NOMO-1 treated with DMSO at 0.1 percent for 48 hours (cell line): ENCODE data around the gene POLR2M.

ENCODE experiments used
- DNase-seq: peaks from one replicate; lab custom pipeline; 2025; ENCODE audit not compliant: unreplicated experiment; lab: John Stamatoyannopoulos, UW

POLR2M gene

DNA sequence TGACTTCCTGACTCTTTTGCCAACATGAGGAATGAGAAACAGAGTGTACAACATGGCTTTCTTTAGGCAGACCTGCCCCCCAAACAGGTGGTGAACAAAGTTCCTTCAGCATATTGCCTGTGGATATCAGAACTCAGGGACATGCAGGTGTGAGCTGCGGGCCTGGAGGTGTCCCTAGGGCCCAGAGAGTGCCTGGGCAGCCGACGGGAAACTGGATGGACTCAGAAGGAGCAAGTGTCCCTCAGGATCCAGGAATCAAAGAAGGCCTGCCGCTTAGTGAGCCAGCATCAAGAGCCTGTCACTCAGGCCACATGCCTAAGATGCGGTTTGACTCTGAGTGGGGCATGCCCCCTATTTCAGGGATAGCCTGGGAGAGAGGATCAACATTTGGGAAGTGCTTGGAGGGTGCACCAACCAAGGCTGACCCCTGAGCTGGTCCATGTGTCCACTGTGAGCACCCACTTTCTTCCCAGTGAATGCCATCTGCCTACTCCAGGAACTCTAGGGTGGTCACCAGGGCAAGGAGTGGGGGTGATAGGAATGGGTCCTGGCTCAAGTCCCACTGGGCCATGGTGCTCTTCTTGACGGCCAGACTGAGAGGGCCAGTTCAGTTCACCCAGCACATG, 16.1 kb upstream of the POLR2M start:
- no peak for DNase-seq

DNA sequence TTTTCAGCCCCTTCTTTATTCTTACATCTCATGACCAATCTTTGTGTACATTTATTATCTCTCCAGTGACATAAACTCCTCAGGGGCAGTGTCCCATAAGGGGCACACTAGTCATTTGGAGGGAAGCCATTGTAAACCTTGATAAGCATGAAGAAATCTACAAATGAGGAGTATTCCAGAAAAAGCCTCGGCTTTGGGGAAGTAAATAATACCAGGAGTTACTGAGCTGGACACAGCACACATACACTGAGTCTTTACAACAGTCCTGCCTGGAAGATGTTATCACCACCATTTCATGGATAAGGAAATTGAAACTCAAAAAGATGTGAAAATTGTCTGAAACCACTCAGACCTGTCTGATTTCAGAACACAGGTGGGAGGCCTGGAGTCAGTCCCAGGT, 15.4 kb upstream of the POLR2M start:
- no peak for DNase-seq

DNA sequence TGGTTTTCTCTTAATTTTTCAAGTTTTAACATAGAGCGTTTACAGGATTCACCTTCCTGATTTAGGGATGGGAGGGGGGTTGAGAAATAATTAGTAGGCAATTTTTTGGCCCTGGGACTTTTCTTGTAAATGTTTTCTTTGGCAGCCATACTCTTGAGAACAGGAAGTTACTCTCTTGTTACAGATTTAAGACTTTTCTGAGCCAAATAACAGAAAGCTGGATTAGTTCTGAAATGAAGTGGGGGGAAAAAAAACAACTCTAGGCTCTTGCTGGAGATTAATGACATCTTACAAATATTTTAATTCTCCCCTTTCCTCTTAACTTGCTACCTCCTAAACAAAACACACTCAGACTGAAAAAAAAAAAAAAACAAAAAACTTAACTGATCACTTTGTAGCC, 13.8 kb upstream of the POLR2M start:
- no peak for DNase-seq

DNA sequence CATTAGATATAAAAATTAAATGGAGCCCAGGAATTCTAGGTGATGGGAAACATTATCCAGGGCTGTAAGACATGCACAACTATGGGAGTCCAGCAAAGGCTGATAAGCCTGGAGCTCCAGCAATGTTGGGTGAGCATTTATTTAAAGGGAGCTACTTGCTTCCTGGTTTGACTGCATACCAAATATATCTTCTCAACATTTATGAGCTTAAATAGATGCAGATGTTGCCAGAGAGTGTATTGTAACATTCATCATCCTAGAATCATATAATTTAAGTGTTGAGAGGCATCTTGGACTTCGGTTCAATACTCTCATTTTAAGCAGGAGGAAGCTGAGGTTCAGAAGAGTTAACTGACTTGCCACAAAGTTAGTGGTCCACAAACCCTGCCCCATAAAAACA, 12.2 kb upstream of the POLR2M start:
- DNase-seq = no peak

DNA sequence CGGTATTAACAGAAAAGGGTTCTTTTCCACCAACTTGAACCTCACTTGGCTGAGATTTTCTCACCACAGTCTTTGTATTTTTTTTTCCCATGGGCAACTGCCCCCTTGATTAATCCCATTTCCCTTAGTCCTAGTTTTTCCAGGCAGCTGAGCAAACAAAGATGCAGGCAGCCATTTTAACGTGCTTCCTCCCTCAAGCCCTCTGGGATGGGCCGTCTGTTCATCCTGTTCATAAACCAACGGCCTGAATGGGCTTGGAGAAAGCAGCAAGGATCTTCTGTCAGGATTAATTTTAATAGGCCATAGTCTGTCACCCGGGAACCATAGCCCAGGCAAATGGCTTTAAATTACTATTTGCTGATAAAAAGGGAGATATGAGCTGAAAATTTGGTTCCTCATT, 10.4 kb upstream of the POLR2M start:
- DNase-seq = no peak

DNA sequence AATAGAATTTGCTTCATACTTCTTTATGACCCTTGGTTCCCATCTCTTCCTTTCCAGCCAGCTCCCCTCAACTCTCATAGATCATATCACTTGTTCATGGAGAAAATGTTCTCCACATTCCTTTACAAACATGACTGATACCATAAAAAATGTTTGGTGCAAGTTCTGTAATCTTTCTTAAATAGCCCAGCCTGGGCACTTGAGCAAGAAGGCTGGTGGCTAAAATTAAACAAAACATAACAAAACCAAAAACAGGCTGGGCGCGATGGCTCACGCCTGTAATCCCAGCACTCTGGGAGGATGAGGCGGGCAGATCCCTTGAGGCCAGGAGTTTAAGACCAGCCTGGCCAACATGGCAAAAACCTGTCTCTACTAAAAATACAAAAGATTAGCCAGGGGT, 8.9 kb upstream of the POLR2M start:
- DNase-seq = no peak

DNA sequence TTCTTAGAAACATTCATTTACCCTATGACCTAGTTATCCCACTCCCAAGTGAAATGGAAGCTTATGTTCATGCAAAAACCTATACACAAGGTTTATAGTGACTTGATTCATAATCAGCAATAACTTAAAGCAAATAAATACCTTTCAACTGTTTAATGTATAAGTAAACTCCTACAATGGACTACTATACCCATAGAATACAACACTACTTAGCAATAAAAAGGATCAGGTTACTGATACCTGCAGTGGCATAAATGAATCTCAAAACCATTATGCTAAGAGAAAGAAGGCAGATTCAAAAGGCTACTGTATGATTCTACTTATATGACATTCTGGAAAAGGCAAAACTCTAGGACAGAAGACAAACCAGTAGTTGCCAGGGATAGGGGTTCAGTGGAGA, 8.3 kb upstream of the POLR2M start:
- no peak for DNase-seq

DNA sequence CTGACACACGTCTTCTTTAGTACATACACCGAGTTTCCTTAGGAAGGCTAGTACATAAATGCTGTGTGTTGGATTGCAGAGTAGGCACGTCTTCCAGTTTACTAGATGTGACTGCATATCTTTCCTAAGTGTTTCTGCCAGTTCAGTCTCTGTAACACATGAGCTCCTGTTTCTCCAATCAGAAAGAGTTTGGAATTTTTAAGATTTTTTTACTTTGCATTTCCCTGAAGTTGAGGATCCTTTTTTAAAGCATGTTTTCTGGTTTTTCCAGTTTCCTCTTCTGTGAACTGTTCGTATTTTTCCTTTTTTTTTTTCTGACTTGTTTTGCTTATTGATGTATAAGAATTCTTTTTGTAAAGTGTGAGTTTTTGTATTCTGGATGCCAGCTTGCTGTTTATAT, 7.5 kb upstream of the POLR2M start:
- no peak for DNase-seq

DNA sequence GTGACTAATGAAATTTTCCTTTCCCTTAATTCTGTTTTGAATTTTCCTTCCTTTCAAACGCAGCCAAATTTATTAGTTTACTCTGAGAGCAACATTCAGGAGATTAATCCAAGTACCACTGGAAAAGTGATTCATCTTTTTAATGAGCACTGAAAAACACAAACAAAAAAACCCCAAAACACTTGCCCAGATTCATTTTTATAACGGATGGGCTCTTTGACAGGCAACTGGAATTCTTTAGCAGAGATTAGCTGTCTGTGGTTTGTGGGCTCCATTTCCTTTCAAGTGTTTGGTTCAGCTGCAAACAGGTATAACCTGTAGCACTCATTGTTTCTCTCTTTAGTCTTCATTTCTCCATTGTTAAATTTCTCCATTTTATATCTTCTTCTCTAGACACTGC, 3.1 kb upstream of the POLR2M start:
- no peak for DNase-seq

DNA sequence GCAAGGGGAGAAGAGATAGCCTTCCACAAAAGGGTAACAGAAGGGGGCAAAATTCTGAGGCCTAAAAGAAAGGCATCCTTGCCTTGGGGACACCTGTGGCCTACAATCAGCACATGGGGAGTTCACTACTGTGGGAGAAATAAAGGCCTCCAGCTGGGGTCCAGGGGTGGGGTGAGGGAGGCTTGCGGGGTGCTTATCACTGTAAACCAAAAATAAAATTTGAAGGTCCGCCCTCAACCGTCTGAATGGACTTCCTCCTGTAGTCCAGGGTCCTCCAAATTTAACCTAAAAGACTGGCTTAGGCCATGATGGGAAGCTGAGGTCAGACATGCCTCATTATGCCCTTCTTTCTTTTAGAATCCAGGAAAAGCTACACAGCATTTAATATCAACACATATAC, 2.1 kb upstream of the POLR2M start:
- no peak for DNase-seq

DNA sequence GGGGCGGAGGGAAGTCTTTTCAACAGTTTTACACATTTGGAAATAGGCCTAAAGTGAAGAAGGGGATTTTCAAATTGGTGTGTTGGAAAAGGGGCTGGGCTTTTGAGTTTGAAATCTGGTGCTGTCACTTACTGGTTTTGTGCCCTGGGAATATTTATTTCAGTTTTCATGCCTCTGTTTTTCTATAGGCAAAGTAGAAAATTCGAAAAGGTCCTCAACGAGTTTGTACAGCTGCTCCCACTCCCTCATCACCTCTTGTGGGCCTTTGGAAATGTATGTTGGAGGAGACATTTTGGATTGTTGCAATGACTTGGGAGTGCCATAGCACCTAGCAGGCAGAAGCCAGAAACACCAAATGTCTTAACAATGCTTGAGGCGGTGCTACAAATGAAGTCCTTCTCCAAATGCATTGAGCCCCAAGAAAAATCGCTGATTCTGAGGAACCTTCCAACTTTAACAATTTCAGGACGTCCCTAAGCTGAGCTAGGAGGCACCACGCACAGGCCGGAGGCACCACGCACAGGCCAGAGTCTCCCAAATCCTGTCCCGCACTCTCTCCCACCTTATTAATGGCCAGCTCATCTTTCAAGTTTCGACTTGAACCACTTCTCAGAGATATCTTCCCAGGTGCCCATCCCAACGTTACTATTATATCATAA, 639 bp upstream of the POLR2M start:
- DNase-seq = no peak

DNA sequence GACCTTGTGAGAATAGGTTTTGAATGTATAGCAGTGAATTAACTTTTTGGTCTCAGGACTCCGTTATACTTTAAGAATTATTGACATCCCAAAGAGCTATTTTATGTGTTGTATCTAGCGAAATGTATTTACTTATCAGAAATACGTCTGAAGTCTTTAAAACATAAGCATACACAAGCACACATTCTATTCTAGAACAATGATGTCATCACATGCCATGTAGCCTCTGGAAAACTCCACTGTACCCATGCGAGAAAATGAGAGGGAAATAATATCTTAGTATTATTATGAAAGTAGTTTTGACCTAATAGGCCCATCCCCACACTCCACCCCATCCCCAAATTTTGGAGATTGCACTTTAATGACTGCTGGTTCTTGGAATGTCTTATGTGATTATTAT, 1.5 kb downstream of the POLR2M start:
- no peak for DNase-seq

DNA sequence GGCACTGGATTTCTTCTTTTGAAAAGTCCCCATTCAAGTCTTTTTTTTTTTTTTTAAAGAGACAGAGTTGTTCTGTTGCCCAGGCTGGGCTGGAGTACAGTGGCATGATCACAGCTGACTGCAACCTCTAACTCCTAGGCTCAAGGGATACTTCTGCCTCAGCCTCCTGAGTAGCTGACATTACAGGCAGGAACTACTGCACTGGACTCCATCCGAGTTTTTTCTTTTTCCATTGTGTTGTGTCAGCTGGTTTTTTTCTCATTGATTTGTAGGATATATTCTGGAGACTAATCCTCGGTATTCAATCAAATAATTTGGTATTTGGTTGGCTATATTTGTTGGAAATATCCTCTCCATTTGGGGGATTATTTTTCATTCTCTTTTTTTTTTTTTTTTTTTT, 11.8 kb downstream of the POLR2M start:
- no peak for DNase-seq

DNA sequence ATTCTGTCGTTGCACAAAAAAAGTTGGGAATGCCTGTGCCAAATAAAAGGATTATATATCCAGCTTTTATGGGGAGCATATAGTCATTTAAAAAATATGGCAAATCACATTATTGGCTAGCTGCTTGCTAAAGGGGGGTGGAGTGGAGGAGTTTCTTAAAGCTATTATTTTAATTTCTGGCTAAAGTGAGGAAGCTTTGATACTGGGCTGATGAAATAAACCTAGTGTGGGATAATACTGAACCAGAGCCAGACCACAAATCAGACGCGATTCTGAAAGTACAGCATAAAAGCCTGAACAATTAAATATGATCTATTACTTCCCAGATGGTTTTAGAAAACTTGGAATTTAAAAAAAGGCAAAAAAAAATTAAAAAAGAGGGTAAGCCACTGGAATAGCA, 14.4 kb downstream of the POLR2M start:
- no peak for DNase-seq

DNA sequence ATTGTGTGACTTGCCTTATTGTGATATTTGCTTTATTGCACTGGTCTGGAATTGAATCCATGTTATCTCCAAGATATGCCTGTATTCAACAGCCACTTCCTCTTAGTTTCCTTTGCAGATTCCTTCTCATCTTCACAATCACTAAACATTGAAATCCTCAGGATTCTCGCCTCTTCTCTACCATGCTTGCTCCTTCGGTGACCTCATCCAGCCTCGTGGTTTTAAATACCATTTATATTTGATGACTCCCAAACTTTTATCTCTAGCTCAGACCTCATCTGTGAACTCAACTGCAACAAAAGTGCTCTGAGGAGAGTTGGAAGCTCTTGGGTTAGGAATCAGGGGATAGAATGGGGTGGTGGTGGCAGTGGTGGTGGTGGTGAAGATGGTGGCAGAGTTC, 19.9 kb downstream of the POLR2M start:
- DNase-seq = no peak

DNA sequence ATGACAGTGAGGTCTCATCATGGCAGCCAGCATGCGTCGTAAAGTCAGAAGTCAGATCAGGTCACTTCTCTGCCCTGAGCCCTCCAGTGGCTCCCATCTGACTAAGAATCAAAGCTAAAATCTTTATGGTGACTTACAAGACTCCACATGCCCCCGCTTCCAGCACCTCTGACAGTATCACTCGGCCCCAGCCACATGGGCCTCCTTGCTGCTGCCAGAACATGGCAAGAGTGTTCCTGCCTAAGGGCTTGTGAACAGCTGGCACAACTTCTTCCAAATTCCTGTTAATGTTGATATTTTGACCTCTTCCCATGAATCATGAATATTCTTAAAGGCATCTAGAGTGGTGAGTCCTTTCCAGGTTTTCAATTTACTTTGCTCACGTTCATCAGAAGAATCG, 20.5 kb downstream of the POLR2M start:
- DNase-seq = no peak

DNA sequence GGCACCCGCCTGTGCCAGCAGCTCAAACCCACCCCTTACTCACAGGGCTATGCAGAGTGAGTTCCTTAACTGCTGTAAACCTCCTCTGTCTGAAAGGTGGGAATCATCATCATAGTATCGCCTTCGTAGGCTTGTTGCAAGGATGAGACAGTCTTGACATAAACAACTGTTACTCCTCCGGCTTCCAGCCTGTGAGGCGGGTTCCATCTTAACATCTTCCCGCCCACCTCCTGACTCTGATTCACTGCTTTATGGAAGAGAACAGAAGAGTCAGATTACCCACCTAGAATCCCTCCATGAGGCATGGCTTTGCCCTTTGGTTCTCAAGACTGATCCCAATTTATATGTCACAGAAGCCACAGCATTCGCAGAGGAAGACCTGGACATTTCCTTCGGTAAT, 21.9 kb downstream of the POLR2M start:
- DNase-seq = no peak

DNA sequence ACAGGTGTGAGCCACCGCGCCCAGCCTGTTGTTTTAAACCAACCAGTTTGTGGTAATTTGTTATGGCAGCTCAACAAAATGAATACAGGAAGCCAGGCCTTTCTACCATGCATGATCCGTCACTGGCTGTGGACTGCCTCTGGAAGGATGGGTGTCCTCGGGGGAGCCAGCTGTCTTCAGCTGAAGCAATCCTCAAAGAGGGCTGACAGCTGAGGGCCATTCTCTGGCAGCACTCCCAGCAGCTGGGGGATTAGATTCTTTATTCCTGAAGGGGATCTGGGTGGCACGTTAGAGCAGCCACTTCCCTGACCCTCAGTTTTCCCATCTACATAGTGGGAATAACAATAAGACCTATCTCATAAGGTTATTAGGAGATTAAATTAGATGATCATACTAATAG, 24.4 kb downstream of the POLR2M start:
- DNase-seq = no peak

DNA sequence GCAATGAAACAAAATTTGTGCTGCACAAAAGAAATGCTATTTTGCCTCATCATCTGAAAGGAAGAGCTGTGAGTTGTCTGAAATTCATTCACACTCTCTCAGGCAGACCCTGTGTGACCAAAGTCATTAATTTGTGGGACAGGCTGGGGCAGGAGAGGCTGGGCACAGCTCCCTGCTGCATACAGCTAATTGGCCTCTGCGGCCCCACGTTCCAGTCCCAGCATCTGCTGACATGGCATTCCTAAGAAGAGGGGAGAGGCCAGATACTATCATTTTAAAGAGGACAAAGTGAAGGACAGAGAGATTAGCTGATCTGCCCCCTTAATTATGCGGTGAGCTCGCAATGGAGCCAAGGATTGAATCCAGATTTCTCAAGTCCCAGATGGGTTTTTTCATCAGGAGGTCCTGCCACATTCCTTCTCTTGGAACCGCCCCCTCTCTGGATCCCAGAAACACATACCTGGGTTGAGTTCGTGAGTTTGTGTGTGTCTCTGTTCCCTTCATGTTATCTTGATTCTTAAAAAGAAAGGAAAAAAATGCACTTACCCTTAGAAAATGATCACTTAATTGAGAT, 25.1 kb downstream of the POLR2M start:
- no peak for DNase-seq

DNA sequence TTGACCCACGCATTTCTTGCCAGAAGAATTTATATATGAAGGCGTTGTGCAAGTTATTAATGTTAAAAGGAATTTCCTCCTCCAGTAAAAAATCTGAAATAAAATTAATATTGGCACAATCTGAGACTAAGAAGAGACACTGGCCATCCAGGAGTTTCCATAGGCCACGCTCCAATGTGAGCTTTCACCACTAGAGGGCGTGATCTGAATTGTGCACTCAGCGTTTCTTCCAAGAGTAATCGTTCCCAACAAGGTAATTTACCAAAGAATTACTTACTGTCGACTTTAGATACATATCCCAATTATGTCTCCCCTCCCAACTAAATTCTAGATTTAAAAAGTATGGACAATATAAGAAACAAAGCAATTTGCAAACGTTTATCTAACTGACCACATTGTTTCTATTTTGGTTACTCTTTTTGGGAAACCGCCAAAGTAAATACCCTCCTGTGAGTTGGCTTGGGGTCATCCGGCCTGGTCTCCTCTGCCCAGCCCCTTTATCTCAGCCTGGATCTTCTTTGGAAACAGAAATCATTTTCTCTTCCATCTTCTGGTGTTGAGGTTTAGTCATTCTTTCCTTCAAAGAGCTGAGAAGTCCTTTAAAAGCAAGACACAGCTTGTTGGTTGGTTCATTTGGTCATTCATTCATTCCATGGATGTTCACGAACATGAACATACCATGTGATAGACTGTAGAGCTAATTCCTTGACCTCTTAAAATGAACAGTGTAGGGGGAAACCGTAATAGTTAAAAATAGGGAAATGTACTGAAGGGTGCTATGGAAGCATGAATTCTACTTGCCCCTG, 26.2 kb downstream of the POLR2M start:
- peak; percentile 32 for DNase-seq

DNA sequence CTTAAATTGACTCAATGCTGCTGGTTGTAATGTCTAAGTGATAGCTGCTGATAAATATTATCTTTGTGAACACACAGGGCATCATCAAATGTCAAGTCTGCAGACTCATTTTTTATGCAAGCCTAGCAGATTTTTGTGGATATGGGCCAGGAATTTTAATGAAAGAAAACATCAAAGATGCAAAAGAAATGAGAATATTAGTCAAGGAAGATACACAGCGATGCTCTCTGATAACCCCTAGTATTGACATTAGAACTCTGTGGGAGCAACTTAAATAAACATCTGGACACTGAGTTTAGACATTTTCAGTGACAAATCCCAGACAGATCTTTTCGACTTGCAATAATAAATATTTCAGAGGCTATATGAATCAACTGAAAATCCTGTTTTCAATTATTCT, 28.3 kb downstream of the POLR2M start:
- DNase-seq = no peak

DNA sequence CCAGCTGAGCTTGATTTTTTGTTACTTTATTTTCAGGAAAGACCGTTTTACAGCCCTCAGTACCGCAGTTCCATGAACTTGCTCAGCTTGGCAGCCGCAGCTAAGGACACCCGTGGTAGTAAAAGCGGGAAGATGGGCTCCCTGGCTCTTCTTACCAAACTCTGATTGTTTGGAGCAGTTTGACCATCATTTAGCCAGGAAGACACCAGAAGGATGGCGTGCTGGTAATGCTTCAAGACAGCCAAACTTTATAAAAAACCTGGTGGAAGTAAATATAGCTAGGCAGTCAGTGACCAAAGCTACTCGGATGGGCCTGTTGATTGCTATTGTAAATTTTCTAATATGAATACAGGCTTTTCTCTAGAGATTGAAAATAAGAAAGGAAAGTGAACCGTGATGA, 28.9 kb downstream of the POLR2M start:
- DNase-seq = no peak
